GM18505 (cell line): ENCODE data around the gene IRAK2.
"Not testable (repeated sequence)": the region's sequence is repeated elsewhere in the genome, so short reads cannot be mapped to it uniquely, and the experiment has no call there.

Experiments used
- ATAC-seq: cut with Tn5 transposase; IDR thresholded peaks from one replicate; pipeline ENCODE4 v1.9.1; 2021; ENCODE audit not compliant: unreplicated experiment
- POLR2A ChIP-seq: IDR thresholded peaks from 4 replicates; pipeline ENCODE4 v1.6.1; 2011; ENCODE audit warnings: borderline replicate concordance; ENCODE audit not compliant: insufficient read depth, insufficient read length; ENCODE audit errors: extremely low read depth

IRAK2 gene, protein sequence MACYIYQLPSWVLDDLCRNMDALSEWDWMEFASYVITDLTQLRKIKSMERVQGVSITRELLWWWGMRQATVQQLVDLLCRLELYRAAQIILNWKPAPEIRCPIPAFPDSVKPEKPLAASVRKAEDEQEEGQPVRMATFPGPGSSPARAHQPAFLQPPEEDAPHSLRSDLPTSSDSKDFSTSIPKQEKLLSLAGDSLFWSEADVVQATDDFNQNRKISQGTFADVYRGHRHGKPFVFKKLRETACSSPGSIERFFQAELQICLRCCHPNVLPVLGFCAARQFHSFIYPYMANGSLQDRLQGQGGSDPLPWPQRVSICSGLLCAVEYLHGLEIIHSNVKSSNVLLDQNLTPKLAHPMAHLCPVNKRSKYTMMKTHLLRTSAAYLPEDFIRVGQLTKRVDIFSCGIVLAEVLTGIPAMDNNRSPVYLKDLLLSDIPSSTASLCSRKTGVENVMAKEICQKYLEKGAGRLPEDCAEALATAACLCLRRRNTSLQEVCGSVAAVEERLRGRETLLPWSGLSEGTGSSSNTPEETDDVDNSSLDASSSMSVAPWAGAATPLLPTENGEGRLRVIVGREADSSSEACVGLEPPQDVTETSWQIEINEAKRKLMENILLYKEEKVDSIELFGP

GRCh38 chr3:10164546-10165393 is at the start of gene IRAK2:
TSS of gene IRAK2 (plus strand) at chr3:10164919. CDS start at chr3:10164955, 36 bp downstream.
- ATAC-seq = peak; percentile 83
- peak; percentile 46 for TF ChIP-seq POLR2A

DNA sequence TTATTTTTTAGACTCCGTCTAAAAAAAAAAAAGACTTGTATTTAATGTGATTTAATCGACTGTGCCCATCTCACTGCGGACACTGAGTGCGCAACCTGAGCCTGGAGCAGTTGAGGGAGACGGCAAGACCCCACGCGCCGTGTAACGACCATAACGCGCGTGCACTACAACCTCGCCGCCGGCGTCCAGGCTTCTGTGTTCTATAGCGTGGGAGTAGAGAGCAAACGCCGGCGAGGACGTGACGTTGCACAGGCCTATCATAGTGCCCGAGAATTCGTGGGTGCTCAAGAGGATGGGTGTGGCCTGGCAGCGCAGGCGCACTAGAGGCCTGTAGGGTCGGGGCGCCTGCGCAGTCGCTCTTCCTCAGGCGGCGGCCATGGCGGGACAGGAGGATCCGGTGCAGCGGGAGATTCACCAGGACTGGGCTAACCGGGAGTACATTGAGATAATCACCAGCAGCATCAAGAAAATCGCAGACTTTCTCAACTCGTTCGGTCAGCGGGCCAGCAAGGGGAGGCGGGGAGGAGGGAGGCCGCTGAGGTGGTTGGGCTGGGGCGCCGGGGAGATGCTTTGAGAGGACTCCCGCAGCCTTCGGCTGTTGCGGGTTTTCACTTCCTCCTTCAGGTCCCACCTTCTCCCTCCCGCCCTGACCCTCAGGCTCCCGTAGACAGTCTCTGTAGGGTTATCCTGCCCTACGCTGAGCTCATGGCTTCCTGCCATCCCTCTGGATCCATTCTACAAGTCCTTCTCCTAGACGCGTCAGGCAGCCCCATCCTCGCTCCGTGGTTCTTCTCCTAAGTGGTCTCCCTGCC is 49.2 kb upstream of the IRAK2 start, which contains the start of gene BRK1:
Gene BRK1, plus strand, starts transcription at position 350 of the 812 bp plus-strand sequence. Its CDS starts 27 bp downstream, at position 377.
- TF ChIP-seq POLR2A = peak; percentile 98
- peak; percentile 94 for ATAC-seq

DNA sequence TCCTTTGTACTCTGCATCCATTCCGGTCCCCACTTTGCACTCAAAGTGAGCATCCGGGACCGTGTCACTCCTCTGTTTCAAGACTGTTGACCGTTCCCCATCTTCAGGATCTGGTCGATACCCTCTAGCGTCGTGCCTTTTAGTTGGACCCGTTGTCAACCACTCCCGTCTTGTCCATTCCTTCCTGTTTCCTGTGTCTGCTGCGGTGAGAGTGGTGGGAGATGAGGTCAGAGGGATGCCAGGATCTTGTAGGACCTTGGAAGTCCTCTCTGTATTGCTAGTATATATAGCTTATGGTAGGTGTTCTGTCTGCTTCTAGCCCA is 48.6 kb upstream of the IRAK2 start:
- no peak for TF ChIP-seq POLR2A
- ATAC-seq = no peak

- TF ChIP-seq POLR2A = no peak
- ATAC-seq = no peak
Measured at GRCh38 chr3:10116928-10117327, 47.8 kb upstream of the IRAK2 start.

GRCh38 chr3:10119376-10119775 is 45.3 kb upstream of the IRAK2 start:
- ATAC-seq = no peak

DNA sequence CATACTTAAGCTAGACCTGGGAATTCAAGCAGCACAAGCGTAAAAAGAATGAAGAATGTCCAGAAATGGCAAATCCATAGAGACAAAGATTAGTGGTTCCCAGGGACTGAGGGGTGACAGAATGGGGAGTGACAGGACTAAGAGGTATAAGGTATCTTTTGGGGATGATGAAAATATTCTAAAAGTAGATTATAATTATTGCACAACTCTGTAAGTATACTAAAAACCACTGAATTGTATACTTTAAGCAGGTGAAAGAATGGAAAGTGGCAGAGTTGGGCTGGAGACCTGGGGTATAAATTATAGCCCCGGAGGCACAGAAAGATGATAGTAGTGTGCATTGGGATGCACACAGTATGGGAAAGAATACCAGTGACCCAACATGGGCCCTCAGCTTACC is 43.7 kb upstream of the IRAK2 start:
- no peak for ATAC-seq
- no peak for TF ChIP-seq POLR2A

More at GRCh38 chr3:10119376-10119775, 45.3 kb upstream of the IRAK2 start:
- no peak for TF ChIP-seq POLR2A

- TF ChIP-seq POLR2A = no peak
- no peak for ATAC-seq
Measured at GRCh38 chr3:10122724-10123123, 42.0 kb upstream of the IRAK2 start.

DNA sequence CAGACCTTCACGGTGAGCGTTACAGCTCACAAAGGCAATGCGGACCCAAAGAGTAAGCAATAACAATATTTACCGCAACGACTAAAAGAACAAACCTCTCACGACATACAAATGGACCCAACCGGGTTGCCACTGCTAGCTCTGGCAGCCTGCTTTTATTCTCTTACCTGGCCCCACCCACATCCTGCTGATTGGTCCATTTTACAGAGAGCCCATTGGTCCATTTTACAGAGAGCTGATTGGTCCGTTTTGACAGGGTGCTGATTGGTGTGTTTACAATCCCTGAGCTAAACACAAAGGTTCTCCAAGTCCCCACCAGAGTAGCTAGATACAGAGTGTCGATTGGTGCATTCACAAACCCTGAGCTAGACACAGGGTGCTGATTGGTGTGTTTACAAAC is 28.8 kb upstream of the IRAK2 start:
- not testable (repeated sequence) for ATAC-seq

DNA sequence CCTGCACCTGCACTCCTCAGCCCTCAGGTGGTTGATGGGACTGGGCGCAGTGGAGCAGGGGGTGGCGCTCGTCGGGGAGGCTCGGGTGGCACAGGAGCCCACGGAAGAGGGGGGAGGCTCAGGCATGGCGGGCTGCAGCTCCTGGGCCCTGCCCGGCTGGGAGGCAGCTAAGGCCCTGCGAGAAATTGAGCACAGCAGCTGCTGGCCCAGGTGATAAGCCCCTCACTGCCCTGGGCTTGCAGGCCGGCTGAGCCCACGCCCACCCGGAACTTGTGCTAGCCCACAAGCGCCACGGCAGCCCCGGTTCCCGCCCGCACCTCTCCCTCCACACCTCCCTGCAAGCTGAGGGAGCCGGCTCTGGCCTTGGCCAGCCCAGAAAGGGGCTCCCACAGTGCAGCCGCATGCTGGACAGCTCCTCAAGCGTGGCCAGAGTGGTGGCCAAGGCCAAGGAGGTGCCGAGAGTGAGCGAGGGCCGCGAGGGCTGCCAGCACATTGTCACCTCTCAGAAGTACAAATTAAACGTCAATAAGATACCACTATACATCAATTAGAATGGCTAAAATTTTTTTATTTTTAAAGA is 28.2 kb upstream of the IRAK2 start:
- no peak for TF ChIP-seq POLR2A
- ATAC-seq = no peak

DNA sequence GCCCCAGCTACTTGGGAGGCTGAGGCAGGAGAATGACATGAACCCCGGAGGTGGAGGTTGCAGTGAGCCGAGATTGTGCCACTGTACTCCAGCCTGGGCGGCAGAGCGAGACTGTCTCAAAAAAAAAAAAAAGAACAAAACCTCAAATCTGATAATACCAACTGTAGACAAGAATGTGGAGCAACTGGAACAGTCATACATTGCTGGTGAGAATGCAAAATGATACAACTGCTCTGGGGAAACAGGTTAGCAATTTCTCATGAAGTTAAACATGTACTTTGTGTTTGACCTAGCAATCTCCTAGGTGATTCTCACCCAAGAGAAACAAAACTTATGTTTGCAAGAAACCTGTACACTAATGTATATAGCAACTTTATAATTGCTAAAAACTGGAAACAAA is 27.5 kb upstream of the IRAK2 start:
- no peak for TF ChIP-seq POLR2A
- no peak for ATAC-seq

GRCh38 chr3:10140996-10141546 is 23.6 kb upstream of the IRAK2 start:
- TF ChIP-seq POLR2A = no peak
- ATAC-seq = no peak
